ENCODE results near the gene DSCAML1.

DSCAML1 gene

DNA sequence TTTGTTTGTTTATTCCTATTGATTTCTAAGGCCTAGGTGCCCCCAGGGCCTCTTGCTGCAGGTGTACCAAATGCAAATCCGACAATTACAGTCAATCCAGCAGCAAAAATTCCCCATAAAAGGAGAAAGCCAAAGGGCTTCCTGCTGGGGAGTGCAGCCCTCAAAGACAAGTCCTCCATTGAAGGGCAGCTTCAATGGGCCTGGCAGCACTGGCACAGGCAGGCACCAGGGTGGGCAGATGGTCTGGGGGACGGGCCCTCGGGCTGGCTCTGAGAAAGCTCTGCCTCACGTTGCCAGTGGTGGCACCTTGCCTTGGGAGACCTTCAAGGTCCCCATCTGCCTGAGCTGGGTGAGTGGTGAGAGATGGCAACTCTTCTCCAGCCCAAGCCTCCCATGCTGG is 128.0 kb downstream of the DSCAML1 start:
- DNase-seq (ENCODE audit: low read depth) = no peak
- no peak overlapping the region for H3K4me3 ChIP-seq (ENCODE audit: control insufficient read depth, low read depth, low read length)
- TF ChIP-seq, protein P1, sequence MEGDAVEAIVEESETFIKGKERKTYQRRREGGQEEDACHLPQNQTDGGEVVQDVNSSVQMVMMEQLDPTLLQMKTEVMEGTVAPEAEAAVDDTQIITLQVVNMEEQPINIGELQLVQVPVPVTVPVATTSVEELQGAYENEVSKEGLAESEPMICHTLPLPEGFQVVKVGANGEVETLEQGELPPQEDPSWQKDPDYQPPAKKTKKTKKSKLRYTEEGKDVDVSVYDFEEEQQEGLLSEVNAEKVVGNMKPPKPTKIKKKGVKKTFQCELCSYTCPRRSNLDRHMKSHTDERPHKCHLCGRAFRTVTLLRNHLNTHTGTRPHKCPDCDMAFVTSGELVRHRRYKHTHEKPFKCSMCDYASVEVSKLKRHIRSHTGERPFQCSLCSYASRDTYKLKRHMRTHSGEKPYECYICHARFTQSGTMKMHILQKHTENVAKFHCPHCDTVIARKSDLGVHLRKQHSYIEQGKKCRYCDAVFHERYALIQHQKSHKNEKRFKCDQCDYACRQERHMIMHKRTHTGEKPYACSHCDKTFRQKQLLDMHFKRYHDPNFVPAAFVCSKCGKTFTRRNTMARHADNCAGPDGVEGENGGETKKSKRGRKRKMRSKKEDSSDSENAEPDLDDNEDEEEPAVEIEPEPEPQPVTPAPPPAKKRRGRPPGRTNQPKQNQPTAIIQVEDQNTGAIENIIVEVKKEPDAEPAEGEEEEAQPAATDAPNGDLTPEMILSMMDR (IDR thresholded peaks at IDR 0.05; ENCODE audit: control insufficient read depth, insufficient read depth, low read depth, low read length, missing control alignments) = no peak

DNA sequence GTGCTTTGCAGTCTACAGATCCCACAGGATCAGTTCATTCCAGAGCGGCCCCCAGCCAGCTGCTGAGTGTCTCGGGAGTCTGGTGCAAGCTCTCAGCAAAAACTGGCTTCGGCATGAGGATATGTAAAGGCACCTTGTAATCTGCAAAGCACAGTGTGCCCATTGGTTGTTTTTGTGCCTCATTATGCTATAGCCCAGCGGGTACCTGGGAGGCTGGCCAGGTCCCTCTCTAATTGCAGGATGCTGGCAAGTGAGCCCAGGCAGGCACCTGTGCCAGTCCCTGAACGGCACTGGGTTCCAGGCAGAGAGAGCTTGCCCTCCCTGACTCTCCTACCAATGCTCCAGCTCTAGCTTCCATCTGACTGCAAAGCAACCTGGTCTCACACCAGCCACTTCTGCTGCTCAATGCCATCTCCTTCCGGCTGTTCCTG is 128.7 kb downstream of the DSCAML1 start:
- TF ChIP-seq, protein P1 (IDR thresholded peaks at IDR 0.05; ENCODE audit: control insufficient read depth, insufficient read depth, low read depth, low read length, missing control alignments) = no peak
- no peak overlapping the region for H3K4me3 ChIP-seq (ENCODE audit: control insufficient read depth, low read depth, low read length)
- no peak for DNase-seq (ENCODE audit: low read depth)

DNA sequence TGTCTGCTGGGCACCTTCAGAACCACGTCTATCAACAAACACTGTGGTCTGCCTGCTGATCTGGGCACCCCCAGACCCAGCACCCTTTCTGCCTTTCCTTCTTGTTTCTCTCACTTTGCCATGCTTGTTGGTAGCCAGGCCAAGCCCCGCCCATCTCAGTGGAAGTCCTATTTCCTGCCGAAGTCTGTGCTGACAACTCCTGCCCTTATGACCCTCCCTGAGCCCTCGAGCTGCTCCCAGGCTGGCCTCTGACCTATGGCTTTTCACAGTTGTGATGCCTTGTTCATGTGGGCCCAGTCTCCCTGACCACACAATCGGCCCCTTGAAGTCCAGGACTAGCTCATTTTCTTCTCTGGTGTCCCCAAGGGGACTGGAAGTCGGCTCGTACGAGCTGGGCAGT is 132.1 kb downstream of the DSCAML1 start:
- DNase-seq (ENCODE audit: low read depth) = no peak

DNA sequence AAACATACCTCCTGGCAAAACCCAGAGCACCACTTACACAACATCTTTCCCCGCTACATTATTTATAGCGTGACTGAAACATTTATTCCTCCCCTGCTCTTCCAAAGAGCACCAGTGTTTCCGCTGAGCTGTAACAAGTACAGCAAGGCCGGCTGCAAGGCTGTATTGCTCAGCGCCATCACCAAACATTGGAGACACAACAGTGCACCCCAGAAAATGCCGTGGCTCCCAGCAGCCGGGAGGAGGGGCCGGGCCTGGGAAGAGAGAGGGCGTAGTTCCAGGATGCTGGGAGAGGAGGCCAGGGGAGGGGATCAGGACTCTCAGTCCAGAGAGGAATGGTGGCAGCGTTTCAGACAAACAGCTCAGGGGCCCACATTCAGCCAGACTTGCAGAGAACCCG is 133.2 kb downstream of the DSCAML1 start:
- no peak for DNase-seq (ENCODE audit: low read depth)
- TF ChIP-seq, protein P1 (IDR thresholded peaks at IDR 0.05; ENCODE audit: control insufficient read depth, insufficient read depth, low read depth, low read length, missing control alignments) = no peak
- H3K4me3 ChIP-seq (ENCODE audit: control insufficient read depth, low read depth, low read length) = no peak overlapping the region

More for the DNA sequence above, 132.1 kb downstream of the DSCAML1 start:
- H3K4me3 ChIP-seq (ENCODE audit: control insufficient read depth, low read depth, low read length) = no peak overlapping the region
- TF ChIP-seq, protein P1 (IDR thresholded peaks at IDR 0.05; ENCODE audit: control insufficient read depth, insufficient read depth, low read depth, low read length, missing control alignments) = no peak

DNA sequence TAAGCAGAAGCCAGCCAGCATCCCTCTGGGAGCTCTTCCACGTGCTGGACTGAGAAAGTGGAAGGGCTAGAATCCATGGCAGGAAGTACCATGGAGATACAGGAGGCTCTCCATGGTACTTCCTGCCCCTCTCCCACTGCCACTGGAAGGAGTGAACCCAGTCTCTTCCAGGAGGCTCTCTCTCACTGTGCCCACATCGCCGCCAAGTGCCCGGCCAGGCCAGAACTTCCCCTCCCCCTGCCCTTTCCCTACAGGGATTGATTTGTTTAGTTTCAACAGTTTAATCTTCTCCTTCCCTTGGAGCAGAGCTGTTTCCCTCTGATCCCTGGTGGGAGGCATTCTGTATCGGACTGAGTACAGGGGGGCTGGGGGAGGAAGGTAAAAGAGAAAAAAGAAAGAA is 133.6 kb downstream of the DSCAML1 start:
- H3K4me3 ChIP-seq (ENCODE audit: control insufficient read depth, low read depth, low read length) = no peak overlapping the region
- TF ChIP-seq, protein P1 (IDR thresholded peaks at IDR 0.05; ENCODE audit: control insufficient read depth, insufficient read depth, low read depth, low read length, missing control alignments) = no peak
- DNase-seq (ENCODE audit: low read depth) = no peak

DNA sequence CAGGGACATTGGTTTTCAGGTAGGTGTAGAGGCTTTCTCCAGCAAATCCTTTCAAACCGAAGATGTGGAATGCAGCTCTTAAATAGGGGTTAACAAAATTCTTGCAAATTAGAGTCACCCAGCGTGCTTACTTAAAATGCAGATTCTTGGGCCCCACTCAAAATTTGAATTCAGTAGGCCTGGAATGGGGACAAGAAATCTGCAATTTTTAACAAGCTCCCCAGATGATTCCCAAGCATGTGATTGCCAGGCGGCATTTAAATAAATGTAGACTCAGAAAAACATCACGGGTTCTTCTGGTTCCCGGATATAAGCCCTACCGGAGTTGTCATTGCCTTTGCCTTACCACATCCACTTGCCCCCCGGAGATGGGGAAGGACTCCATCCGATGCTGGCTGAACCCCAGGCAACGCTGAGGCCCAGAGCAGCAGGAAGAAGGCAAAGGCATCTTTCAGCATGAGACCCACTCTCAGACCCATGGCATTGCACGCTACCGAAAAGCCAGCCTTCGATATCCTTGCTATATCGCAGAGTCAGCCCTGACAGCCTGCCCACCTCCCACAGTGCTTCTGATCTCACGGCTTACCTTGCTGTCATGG is 134.2 kb downstream of the DSCAML1 start:
- H3K4me3 ChIP-seq (ENCODE audit: control insufficient read depth, low read depth, low read length) = no peak overlapping the region
- TF ChIP-seq, protein P1 (IDR thresholded peaks at IDR 0.05; ENCODE audit: control insufficient read depth, insufficient read depth, low read depth, low read length, missing control alignments) = no peak

More for the DNA sequence above, 134.2 kb downstream of the DSCAML1 start:
- DNase-seq (ENCODE audit: low read depth) = no peak

Measured in AG09309 (cell line).